GM12878 (cell line): Measurements from ENCODE around the gene CYP2A6. TPM values are rescaled to one million over a fixed set of nuclear protein-coding genes. Genes with fewer than 3 reads are reported as not detected.

ENCODE experiments used
- ATAC-seq: fragments of 200-7000 bp; cut with Tn5 transposase; 3 replicates; pipeline ENCODE4 v1.9.1; 2020; ENCODE audit warnings: mild to moderate bottlenecking, moderate library complexity
- BruUV-seq: library from RNA; stranded (reverse); fragments of 400-500 nt; replicated peaks from 2 replicates; lab custom pipeline; 2021; lab: Mats Ljungman, UMichigan
- CTCF ChIA-PET: fragments of 300-600 bp; sonication (Branson Sonifier 250); formaldehyde crosslinking; extraction: SDS; loops from one replicate; lab custom pipeline; 2021; ENCODE audit warnings: inconsistent platforms; lab: Yijun Ruan, JAX
- POLR2A ChIA-PET: fragments of 350-600 bp; formaldehyde crosslinking; extraction: SDS; loops from one replicate; lab custom pipeline; 2021; ENCODE audit warnings: inconsistent platforms; lab: Charles Lee
- RAD21 ChIA-PET: fragments of 300-600 bp; sonication (Branson Sonifier 250); formaldehyde crosslinking; loops from one replicate; lab custom pipeline; 2023; ENCODE audit warnings: antibody characterized with exemption; ENCODE audit not compliant: unreplicated experiment; lab: Charles Lee
- SMC1A ChIA-PET: fragments of 300-600 bp; sonication (Branson Sonifier 250); formaldehyde crosslinking; loops from one replicate; lab custom pipeline; 2023; ENCODE audit not compliant: unreplicated experiment, uncharacterized antibody; lab: Charles Lee
- DNase-seq: peaks from one replicate; pipeline ENCODE4 v3.0.0-alpha.2; 2011; ENCODE audit warnings: low read depth, low spot score
- FAIRE-seq: peaks from 3 replicates; lab custom pipeline; 2011; peaks lifted over from hg19 to GRCh38; lab: Jason Lieb, UNC
- H2AFZ ChIP-seq: 2 replicates; pipeline ENCODE4 v1.6.0; 2011; ENCODE audit warnings: low read depth, low read length, control low read depth; ENCODE audit not compliant: control insufficient read depth
- H3K27ac ChIP-seq: 2 replicates; pipeline ENCODE4 v1.5.1; 2011; ENCODE audit warnings: control low read depth; ENCODE audit not compliant: control insufficient read depth, insufficient read depth
- H3K27me3 ChIP-seq, 2 experiments: replicated peaks in 1 of 2; 2 replicates each; pipeline versions ENCODE4 v1.6.0 to v1.6.1; 2011; ENCODE audit warnings: low read length in 1 of 2; ENCODE audit not compliant: control insufficient read depth in 2 of 2, insufficient read depth in 2 of 2
- H3K36me3 ChIP-seq, 2 experiments: 2 replicates each; pipeline ENCODE4 v1.5.1; 2011; ENCODE audit warnings: low read length in 1 of 2; ENCODE audit not compliant: control insufficient read depth in 2 of 2, insufficient read depth in 2 of 2
- H3K4me1 ChIP-seq: 2 replicates; pipeline ENCODE4 v1.6.1; 2011; ENCODE audit warnings: mild to moderate bottlenecking, low read length, moderate library complexity, mixed read lengths; ENCODE audit not compliant: control insufficient read depth, insufficient read depth
- H3K4me2 ChIP-seq: 2 replicates; pipeline ENCODE4 v1.6.0; 2011; ENCODE audit warnings: control low read depth; ENCODE audit not compliant: control insufficient read depth, insufficient read depth
- H3K4me3 ChIP-seq: fragments of 200-600 bp; sonication (generic); 2 replicates; pipeline ENCODE4 v1.5.1; 2016
- H3K79me2 ChIP-seq: 2 replicates; pipeline ENCODE4 v1.6.0; 2011; ENCODE audit warnings: low read length; ENCODE audit not compliant: control insufficient read depth, insufficient read depth
- H3K9ac ChIP-seq: 2 replicates; pipeline ENCODE4 v1.8.0; 2011; ENCODE audit warnings: low read length, control low read depth, mixed read lengths; ENCODE audit not compliant: control insufficient read depth, insufficient read depth
- H3K9me3 ChIP-seq: replicated peaks from 3 replicates; pipeline ENCODE4 v1.5.1; 2011; ENCODE audit warnings: mild to moderate bottlenecking, low read length; ENCODE audit not compliant: control insufficient read depth, insufficient read depth
- H4K20me1 ChIP-seq: 2 replicates; pipeline ENCODE4 v1.6.0; 2011; ENCODE audit not compliant: control insufficient read depth, insufficient read depth
- BCL3 ChIP-seq: IDR thresholded peaks from 2 replicates; pipeline ENCODE4 v1.6.1; 2011; ENCODE audit warnings: borderline replicate concordance, low read depth, mild to moderate bottlenecking, moderate library complexity, low read length; ENCODE audit not compliant: insufficient read depth, poor library complexity, severe bottlenecking
- FOS ChIP-seq: IDR thresholded peaks from 3 replicates; pipeline ENCODE4 v1.6.1; 2011; ENCODE audit warnings: borderline replicate concordance; ENCODE audit not compliant: insufficient read length; ENCODE audit errors: extremely low read depth
- RBBP5 ChIP-seq: fragments of 200-600 bp; sonication (generic); conservative IDR thresholded peaks from 2 replicates; pipeline ENCODE4 v1.6.1; 2016
- REST ChIP-seq: IDR thresholded peaks from 2 replicates; pipeline ENCODE4 v1.6.1; 2012; ENCODE audit warnings: mild to moderate bottlenecking, low read depth, low read length
- SMAD1 ChIP-seq: fragments of 450-650 bp; IDR thresholded peaks from 2 replicates; pipeline ENCODE4 v1.6.1; 2018; ENCODE audit warnings: mild to moderate bottlenecking, low read depth; ENCODE audit not compliant: partially characterized antibody
- STAT3 ChIP-seq: IDR thresholded peaks from 2 replicates; pipeline ENCODE4 v1.6.1; 2011; ENCODE audit warnings: low read depth, low read length, improper control_type of control experiment
- ZBTB33 ChIP-seq: fragments of 450-650 bp; IDR thresholded peaks from 2 replicates; pipeline ENCODE4 v1.6.1; 2017; ENCODE audit warnings: mild to moderate bottlenecking
- ZNF687 ChIP-seq: fragments of 450-650 bp; IDR thresholded peaks from 2 replicates; pipeline ENCODE4 v1.6.1; 2017; ENCODE audit warnings: mild to moderate bottlenecking, moderate library complexity
- WGBS: methylation state at CpG from one replicate; pipeline ENCODE4 v1.1.6; 2016; ENCODE audit warnings: low lambda C conversion rate; ENCODE audit not compliant: insufficient replicate concordance, insufficient coverage; ENCODE audit errors: missing lambda C conversion rate; 5-methylcytosine and 5-hydroxymethylcytosine counted together
- in situ Hi-C: fragments of 300-500 bp; cut with MboI; formaldehyde crosslinking; loops from 9 replicates; pipeline ENCODE4 v1.14.3; 2018; ENCODE audit warnings: mixed read lengths
- intact Hi-C: fragments of 100-400 bp; cut with micrococcal nuclease; formaldehyde crosslinking; loops from one replicate; pipeline ENCODE4 v1.14.2; 2022; ENCODE audit not compliant: unreplicated experiment
- polyA plus RNA-seq, 11 experiments: library from polyadenylated mRNA; depleted of rRNA in 4 of 11; unstranded in 6 of 11; stranded (reverse) in 5 of 11; fragments of >200 nt; fragmentation: Nextera tagmentation in 4 of 11; fragmentation: Illumina TruSeq in 1 of 11; extraction: Ambion mirVana in 4 of 11; extraction: Trizol in 1 of 11; gene quantifications; 1 replicate in 1 of 11; 2 replicates in 10 of 11; pipeline versions ENCODE4 v1.2.1 to v1.2.3, GENCODE V29; 2011 to 2016; ENCODE audit warnings: inconsistent platforms in 2 of 11, missing spikeins in 2 of 11, low read depth in 1 of 11
- total RNA-seq, 4 experiments: library from RNA; depleted of rRNA in 3 of 4; stranded (reverse); fragments of >200 nt in 3 of 4; fragmentation: Illumina TruSeq in 1 of 4; extraction: Trizol in 1 of 4; gene quantifications; 2 replicates each; pipeline versions ENCODE4 v1.2.1 to v1.2.3, GENCODE V29; 2013 to 2021

The CYP2A6 gene
- total and polyA plus RNA-seq, 10 of the 15 experiments (the other 5 are each of a cell fraction or from before 2014, with no cell fraction given), result 0.97 TPM; not detected in 9

GRCh38 chr19:40806423-40807146 is 43.7 kb downstream of the CYP2A6 start:
- Histone ChIP-seq H2AFZ (no peak overlapping the region), H3K4me2 (0 out of 2 replicates have a peak overlapping the region, but pooled peaks have one; percentile 38), H4K20me1 (peaks cover 16% of the 10 kb centered on the region), H3K9ac (no peak overlapping the region), H3K4me3 (no peak overlapping the region), H3K27ac (no peak overlapping the region), H3K27me3 (no peaks in the 10 kb centered on the region), H3K79me2 (peaks cover 40% of the 10 kb centered on the region), H3K9me3 (no peaks in the 10 kb centered on the region), H3K36me3 (peaks cover 15 to 23% of the 10 kb centered on the region in 2 experiments; a peak in 3 of 4 replicates), H3K4me1 (peaks cover 41% of the 10 kb centered on the region)
- CTCF ChIA-PET, result interaction anchor here (0.6 to 5.9 kb wide), 18 partner anchors 8 to 144 kb away, joined by 3 to 51 read pairs (median 8); partner anchors contain the start of genes COQ8B, EGLN2, ITPKC and MIA
- no TSS peak for BruUV-seq
- ATAC-seq (peak; percentile 77), FAIRE-seq (peak; percentile 80), DNase-seq (no peak)
- in situ Hi-C loops (no loop called here), intact Hi-C loops (no loop called here)
- WGBS, result 57% methylated on average over 26 of the region's 26 CpGs
- POLR2A ChIA-PET, result interaction anchor here (1.0 to 4.3 kb wide), 5 partner anchors 28 to 143 kb away, joined by 4 to 37 read pairs (median 8); partner anchors contain the start of genes ACTMAP, RAB4B and SNRPA
- SMC1A ChIA-PET, result interaction anchor here (0.6 to 4.2 kb wide), 9 partner anchors 9 to 144 kb away, joined by 3 to 41 read pairs (median 6); partner anchors contain the start of genes ACTMAP, RAB4B and SNRPA
- RAD21 ChIA-PET, result interaction anchor here (1.0 to 3.6 kb wide), 11 partner anchors 8 to 143 kb away, joined by 3 to 29 read pairs (median 5); partner anchors contain the start of genes ACTMAP, COQ8B, EGLN2 and ITPKC
- no peak for TF ChIP-seq REST
- TF ChIP-seq FOS, result no peak
- no peak for TF ChIP-seq ZBTB33
- TF ChIP-seq SMAD1, result no peak
- TF ChIP-seq ZNF687, result no peak
- no peak for TF ChIP-seq STAT3
- no peak for TF ChIP-seq RBBP5
- no peak for TF ChIP-seq BCL3
